Activated naive CD8-positive, alpha-beta T cell treated with anti-CD3 and anti-CD28 coated beads for 36 hours (primary cell): Measurements from ENCODE around the gene LBX2. TPM values are rescaled to one million over a fixed set of nuclear protein-coding genes. Genes with fewer than 3 reads are reported as not detected.

Experiments used
- DNase-seq: peaks from one replicate; pipeline ENCODE4 v3.0.0; 2021
- H3K27ac Mint-ChIP-seq: one replicate; pipeline ENCODE4 v1.8.0; 2022; ENCODE audit warnings: mild to moderate bottlenecking, moderate library complexity, mixed read lengths
- H3K27me3 Mint-ChIP-seq: one replicate; pipeline ENCODE4 v1.8.0; 2022; ENCODE audit warnings: mild to moderate bottlenecking, mixed read lengths
- H3K36me3 Mint-ChIP-seq: one replicate; pipeline ENCODE4 v1.8.0; 2021; ENCODE audit warnings: mild to moderate bottlenecking, mixed read lengths
- H3K4me1 Mint-ChIP-seq: one replicate; pipeline ENCODE4 v1.8.0; 2021; ENCODE audit warnings: mixed read lengths
- H3K4me3 Mint-ChIP-seq: one replicate; pipeline ENCODE4 v1.8.0; 2022; ENCODE audit warnings: mild to moderate bottlenecking, moderate library complexity, mixed read lengths
- H3K9me3 Mint-ChIP-seq: one replicate; pipeline ENCODE4 v1.8.0; 2022; ENCODE audit warnings: mixed read lengths
- total RNA-seq, 2 experiments: library from RNA; stranded (reverse); gene quantifications; one replicate each; pipeline ENCODE4 v1.2.3, GENCODE V29; 2021

Gene LBX2
- total RNA-seq, 2 experiments from 2014 or later: 0.18 TPM; not detected in 1

DNA sequence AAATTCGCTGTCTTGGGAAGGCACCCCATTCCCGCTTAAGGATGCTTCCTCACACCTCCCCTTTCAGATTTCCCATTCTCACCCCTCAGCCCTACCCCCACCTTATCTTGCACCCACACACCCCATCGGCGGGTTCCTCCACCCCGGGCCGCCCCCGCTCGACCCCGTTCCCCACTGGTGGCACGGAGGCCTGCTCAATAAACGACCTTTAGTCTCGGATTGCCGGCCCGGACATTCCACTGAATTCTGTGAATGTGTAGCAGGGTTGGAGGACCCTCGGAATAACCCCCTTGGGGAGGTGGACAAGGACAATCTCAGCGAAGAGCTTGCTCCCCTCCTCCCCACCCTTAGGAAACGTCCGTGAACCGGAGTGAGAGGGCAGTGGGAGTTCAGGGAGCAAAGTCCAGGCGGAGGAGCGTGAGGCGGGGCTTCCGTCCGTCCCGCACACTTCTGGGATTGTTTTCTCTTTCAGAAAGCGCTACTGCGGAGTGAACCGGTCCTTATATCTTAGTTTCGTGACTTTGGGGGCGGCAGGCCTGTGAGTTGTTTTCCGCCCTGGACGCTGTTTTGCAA is 2.8 kb upstream of the LBX2 start:
- peak overlapping the region; percentile 66 for H3K4me3 Mint-ChIP-seq
- no peak for DNase-seq
- no peaks in the 10 kb centered on the region for H3K9me3 Mint-ChIP-seq
- H3K27ac Mint-ChIP-seq: peak overlapping the region; percentile 30
- peaks cover 87% of the 10 kb centered on the region for H3K27me3 Mint-ChIP-seq
- peaks cover 26% of the 10 kb centered on the region for H3K36me3 Mint-ChIP-seq
- peaks cover 43% of the 10 kb centered on the region for H3K4me1 Mint-ChIP-seq

DNA sequence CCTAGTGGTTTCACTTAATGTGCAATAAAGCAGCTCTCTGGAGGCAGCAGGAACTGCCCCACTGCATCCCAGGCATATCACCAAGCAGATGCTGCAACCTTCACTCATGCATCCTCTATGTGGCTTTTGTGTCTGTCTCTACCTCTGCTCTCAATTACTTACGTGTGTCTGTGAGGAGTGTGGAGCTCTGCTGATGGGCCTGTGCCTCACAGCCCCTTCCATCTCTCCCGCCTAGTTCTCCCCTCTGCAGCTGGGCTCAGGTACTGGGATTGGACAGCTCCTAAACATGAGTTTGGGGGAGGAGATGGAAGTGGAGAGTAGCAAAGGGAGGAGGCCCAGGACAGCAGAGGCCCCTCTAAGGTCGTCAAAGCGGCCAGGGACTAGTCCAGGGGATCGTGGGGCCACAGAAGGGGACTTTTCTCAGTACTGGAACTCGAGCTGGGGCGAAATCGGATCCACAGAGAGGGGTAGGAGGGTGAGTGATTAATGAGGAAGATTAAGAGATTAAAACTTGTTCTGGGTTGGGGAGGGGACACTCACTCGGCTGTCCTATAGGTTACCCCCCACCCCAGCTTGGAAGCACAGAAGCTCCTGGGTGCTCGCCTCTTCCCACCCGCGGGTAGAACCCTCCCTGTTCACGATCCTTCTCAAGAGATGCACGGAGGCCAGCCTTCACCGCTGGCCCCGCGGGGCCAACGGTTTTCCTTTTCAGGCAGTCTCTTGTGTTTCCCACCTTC is 2.1 kb upstream of the LBX2 start:
- no peak overlapping the region for H3K4me3 Mint-ChIP-seq
- H3K4me1 Mint-ChIP-seq: peaks cover 37% of the 10 kb centered on the region
- no peak overlapping the region for H3K27ac Mint-ChIP-seq
- H3K27me3 Mint-ChIP-seq: peaks cover 81% of the 10 kb centered on the region
- H3K9me3 Mint-ChIP-seq: no peaks in the 10 kb centered on the region
- peaks cover 21% of the 10 kb centered on the region for H3K36me3 Mint-ChIP-seq
- no peak for DNase-seq

DNA sequence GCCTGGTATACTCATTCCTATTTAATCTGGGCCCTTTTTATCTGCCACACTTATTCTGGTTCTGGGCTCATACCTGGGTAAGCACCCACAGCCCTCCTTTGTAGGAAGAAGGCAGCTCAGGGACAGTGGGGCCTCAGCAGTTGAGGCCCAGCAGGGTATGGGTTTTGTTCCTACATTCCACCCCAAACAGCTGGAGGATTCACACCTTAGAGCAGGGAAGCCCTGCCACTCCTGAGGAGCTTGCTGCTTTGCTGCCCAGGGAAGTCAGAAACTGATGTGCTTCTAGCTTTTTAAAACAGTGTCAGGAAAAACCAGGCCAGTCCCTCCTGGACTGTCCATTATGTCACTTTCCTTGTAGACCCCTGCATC is 1.2 kb upstream of the LBX2 start:
- H3K4me1 Mint-ChIP-seq: peaks cover 33% of the 10 kb centered on the region

DNA sequence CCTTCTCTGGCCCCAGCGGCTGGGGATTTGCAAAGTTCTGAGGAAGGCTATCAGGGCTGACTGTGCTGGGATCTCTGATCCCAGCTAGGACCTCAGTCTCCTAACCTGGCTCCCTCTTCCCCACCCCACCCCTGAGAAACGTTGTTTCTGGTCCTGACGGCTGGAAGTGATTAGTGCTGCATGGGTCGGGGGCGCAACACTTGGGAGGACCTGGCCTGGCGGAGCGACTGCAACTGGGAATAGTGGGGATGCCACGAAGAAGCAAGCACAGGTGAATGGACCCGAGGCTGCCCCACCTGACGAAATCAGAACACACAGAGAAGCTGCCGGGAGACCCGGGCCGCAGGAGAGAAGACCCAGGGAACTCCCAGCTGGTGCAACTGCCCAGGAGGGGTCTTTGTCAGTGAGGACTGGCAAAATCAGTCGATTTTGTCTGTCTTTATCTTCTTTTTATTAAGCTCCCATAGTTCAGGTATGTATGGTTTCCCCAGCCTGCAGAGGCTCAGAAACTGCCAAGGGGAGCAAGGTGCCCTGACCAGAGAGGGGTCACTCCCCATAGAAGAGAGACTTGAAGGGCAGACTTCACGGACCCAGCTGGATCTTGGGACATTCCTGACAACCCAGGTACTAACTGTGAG is 656 bp upstream of the LBX2 start:
- no peak for DNase-seq
- Mint-ChIP-seq H3K9me3 (no peaks in the 10 kb centered on the region), H3K4me1 (peaks cover 32% of the 10 kb centered on the region), H3K27me3 (peaks cover 77% of the 10 kb centered on the region), H3K36me3 (peaks cover 11% of the 10 kb centered on the region), H3K27ac (no peak overlapping the region), H3K4me3 (peak overlapping the region; percentile 25)

More for the DNA sequence above, 1.2 kb upstream of the LBX2 start:
- H3K4me3 Mint-ChIP-seq: no peak overlapping the region
- peaks cover 80% of the 10 kb centered on the region for H3K27me3 Mint-ChIP-seq
- no peak for DNase-seq
- H3K36me3 Mint-ChIP-seq: peaks cover 16% of the 10 kb centered on the region
- H3K9me3 Mint-ChIP-seq: no peaks in the 10 kb centered on the region
- H3K27ac Mint-ChIP-seq: no peak overlapping the region

DNA sequence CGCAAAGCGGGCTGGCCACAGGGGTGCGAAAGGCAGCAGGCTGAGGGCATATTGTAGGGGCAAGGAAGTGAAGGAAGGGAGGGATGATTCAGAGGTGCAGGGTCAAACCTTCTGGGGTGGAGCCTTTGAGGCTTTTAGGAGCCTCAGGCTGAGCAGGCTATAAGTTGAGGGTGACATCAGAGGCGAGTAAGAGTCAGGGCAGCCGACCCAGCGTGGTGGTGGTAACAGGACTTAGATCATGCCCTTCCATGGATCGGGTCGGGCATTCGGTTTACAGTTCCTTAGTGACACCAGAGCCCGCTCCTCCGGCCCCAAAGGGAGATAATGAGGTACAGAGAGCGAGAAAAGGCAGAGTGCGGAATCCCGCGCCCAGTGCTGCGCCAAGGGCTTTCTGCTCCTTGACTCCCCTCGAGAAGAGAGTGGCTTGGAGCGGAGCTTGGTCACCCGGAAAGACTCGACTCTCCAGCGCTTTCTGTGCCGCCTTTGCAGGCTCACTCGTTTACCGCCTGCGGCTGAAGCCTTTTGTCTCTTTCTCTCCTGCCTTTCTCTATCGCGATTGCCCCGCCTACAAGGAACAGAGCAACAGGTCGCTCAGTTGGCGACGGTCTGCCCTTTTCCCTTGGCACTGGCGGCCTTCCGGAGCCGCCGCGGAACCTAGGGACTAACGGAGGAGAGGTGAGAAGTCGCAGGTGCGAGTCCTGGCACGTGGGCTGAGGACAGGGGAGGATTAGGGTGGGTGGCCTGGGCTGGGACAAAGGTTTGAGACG is 720 bp downstream of the LBX2 start:
- Mint-ChIP-seq H3K4me3 (peak overlapping the region; percentile 73), H3K27ac (peak overlapping the region; percentile 65), H3K27me3 (peaks cover 63% of the 10 kb centered on the region), H3K9me3 (no peaks in the 10 kb centered on the region), H3K36me3 (peaks cover 7% of the 10 kb centered on the region), H3K4me1 (peaks cover 32% of the 10 kb centered on the region)
- no peak for DNase-seq

DNA sequence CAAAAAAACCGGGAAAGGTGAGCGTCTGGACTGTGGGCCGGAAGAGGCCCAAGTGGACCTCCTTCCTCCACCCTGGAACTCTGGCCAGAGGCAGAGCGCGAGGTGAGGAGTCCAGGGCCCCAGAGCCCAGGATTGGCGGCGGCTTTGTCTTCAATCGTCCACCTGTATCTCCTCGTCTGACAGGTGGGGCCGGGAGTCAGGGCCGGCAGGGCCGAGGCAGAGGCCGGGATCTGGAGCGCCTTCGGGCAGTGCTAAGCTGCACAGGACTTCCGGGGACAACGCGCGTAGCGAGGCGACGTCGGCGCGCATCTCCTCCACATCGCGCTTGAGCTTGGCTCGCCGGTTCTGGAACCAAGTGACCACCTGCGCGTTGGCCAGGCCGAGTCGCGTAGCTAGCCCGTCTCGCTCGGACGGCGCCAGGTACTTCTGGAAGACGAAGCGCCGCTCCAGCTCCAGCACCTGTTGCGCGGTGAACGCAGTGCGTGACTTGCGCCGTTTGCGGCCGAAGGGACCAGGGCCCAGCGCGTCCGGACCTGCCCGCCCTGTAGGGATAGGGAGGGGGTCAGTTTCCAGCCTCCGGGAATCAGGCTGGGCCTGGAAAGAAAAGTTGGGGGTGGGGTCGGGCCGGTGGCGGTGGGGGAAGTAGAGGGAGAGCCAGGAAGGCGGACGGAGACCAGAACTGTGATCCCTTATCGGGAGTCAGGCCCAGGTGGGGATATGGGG is 1.5 kb downstream of the LBX2 start:
- peaks cover 10% of the 10 kb centered on the region for H3K36me3 Mint-ChIP-seq
- peak overlapping the region; percentile 73 for H3K4me3 Mint-ChIP-seq
- peaks cover 28% of the 10 kb centered on the region for H3K4me1 Mint-ChIP-seq
- no peak overlapping the region for H3K27ac Mint-ChIP-seq
- H3K9me3 Mint-ChIP-seq: no peaks in the 10 kb centered on the region
- H3K27me3 Mint-ChIP-seq: peaks cover 56% of the 10 kb centered on the region
- no peak for DNase-seq

DNA sequence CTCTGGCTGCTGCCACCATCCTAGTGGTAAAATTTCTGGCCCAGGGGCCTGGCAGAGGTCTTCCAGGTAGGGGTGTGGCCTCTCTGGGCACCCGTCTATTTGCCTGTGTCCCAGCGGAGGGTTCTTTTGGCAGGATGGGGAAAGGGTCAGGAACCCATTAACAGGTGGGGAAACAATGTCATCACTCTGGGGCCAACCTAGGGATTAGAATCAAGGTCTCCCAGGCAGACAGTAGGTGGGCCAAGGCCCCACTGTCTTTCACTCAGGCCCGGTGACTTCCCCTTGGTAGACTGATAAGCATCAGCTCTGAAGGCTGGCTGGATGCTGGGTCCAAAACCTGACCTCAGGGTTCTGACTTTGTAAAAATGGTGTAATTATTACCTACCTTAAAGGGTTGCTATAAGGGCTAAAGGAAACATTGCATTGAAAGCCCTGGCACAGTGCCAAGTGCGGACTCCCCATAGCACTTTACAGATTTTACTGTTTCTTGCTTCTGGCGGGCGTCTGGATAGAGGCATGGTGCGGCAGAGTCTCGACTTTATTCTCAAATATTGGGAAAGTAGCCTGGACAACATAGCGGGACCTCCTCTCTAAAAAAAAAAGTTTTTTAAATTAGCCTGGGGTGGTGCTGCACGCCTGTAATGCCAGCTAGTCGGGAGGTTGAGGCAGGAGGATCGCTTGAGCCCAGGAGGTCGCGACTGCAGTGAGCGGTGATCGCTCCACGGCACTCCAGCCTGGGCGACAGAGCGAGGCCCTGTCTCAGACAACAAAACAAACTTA is 2.2 kb downstream of the LBX2 start:
- Mint-ChIP-seq H3K27ac (no peak overlapping the region), H3K4me3 (peak overlapping the region; percentile 73), H3K27me3 (peaks cover 48% of the 10 kb centered on the region), H3K36me3 (peaks cover 11% of the 10 kb centered on the region), H3K9me3 (no peaks in the 10 kb centered on the region), H3K4me1 (peaks cover 23% of the 10 kb centered on the region)
- DNase-seq: no peak

DNA sequence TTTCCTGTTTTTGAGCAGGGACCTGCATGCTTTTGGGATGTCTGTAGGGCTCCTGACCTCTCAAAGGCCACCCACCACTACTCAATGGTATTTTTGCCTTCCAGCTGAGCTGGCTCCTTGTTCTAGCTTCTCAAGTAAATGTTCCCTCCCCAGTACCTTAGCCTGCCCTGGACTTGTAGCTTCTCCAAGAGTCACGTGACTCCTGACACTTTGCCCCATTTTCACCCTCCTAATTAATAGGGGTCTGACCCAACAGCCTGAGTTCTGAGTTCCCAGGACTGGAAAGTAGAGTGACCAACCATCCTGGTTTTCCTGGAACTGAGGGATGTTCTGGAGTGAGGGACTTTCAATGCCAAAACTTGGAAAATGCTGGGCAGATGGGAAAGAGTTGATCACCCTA is 4.0 kb downstream of the LBX2 start:
- Mint-ChIP-seq H3K27ac (no peak overlapping the region), H3K4me1 (peaks cover 19% of the 10 kb centered on the region), H3K4me3 (no peak overlapping the region), H3K36me3 (peaks cover 12% of the 10 kb centered on the region), H3K9me3 (no peaks in the 10 kb centered on the region), H3K27me3 (peaks cover 31% of the 10 kb centered on the region)
- DNase-seq: no peak

DNA sequence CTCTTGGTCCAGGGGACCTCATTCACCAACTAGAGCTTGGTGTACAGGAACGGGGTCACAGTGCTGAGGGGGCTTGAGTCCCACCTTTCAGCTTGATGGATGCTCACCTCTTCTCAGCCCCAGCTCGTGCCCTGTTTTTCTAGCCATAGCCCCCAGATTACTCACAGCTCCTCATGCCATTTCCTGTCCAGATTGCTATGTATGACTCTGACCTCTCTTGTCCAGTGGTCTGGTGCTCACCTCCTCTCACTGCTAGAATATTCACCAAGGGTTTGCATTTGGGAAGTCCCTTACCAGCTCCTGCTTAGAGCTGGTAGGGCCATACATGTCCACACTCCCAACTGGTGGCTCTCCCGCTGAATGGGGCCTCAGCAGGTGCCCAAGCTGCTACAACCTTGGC is 5.9 kb downstream of the LBX2 start:
- peak overlapping the region; percentile 4 for H3K27ac Mint-ChIP-seq
- no peak overlapping the region for H3K4me3 Mint-ChIP-seq
- peaks cover 13% of the 10 kb centered on the region for H3K27me3 Mint-ChIP-seq
- peaks cover 10% of the 10 kb centered on the region for H3K4me1 Mint-ChIP-seq
- peaks cover 12% of the 10 kb centered on the region for H3K36me3 Mint-ChIP-seq
- DNase-seq: no peak
- H3K9me3 Mint-ChIP-seq: no peaks in the 10 kb centered on the region

DNA sequence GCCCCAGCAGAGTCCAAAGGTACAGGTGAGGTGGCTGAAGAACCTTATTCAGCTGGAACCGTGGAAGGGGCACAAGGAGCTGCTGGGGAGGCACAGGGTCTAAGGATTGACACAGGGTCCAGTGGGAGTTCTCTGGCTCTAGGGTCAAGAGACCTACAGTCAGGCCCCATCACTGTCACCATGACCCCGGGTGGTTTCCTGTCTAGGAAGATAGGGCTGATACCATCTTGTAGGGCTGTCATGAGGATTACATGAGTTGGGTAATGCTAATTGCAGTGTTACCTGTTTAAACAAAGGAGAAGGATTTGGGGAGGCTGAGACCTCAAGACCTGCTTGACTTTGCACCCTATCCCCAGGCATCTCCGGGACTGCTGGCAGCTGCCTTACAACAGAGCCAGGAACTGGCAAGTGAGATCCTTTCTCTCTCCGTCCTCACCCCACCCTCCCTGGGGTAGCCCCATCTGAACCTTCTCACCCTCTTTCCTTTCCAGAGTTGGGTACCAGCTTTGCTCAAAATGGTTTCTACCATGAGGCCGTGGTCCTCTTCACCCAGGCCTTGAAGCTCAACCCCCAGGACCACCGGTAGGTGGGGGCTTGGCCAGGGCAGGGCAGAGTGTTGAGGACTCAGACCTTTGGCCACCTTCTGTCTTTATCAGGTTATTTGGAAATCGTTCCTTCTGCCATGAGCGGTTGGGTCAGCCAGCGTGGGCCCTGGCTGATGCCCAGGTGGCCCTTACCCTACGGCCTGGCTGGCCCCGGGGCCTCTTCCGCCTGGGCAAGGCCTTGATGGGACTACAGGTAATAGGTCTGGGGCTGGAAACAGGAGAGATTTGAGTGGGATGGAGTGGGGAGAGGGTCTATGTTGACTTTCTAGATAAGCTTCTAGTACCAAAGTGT is 7.5 kb downstream of the LBX2 start:
- Mint-ChIP-seq H3K36me3 (peaks cover 12% of the 10 kb centered on the region), H3K4me3 (no peak overlapping the region), H3K27me3 (no peaks in the 10 kb centered on the region)

DNA sequence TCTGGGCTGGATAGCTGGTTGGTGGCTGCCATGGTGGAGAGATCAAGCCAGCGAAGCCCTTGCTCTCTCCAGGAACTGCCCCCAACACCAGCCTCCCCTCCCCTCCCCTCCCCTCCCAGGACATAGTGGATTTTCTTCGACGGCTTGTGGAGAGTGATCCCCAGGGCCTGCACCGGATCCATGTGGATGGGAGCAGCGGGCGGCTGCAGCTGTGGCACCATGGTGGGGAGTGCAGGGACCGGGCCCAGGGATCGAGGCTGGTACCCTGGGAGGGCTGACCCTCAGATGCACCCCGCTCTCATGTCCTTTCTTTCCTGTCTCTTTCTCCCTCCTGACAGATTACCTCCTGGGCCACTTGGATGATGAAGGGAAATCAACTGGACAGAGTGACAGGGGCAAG is 9.5 kb downstream of the LBX2 start:
- Mint-ChIP-seq H3K27me3 (no peaks in the 10 kb centered on the region), H3K9me3 (no peaks in the 10 kb centered on the region), H3K4me1 (no peaks in the 10 kb centered on the region), H3K4me3 (no peak overlapping the region), H3K36me3 (peaks cover 16% of the 10 kb centered on the region), H3K27ac (no peak overlapping the region)
- no peak for DNase-seq

More for the DNA sequence above, 7.5 kb downstream of the LBX2 start:
- no peaks in the 10 kb centered on the region for H3K4me1 Mint-ChIP-seq
- no peak for DNase-seq
- no peaks in the 10 kb centered on the region for H3K9me3 Mint-ChIP-seq
- no peak overlapping the region for H3K27ac Mint-ChIP-seq

DNA sequence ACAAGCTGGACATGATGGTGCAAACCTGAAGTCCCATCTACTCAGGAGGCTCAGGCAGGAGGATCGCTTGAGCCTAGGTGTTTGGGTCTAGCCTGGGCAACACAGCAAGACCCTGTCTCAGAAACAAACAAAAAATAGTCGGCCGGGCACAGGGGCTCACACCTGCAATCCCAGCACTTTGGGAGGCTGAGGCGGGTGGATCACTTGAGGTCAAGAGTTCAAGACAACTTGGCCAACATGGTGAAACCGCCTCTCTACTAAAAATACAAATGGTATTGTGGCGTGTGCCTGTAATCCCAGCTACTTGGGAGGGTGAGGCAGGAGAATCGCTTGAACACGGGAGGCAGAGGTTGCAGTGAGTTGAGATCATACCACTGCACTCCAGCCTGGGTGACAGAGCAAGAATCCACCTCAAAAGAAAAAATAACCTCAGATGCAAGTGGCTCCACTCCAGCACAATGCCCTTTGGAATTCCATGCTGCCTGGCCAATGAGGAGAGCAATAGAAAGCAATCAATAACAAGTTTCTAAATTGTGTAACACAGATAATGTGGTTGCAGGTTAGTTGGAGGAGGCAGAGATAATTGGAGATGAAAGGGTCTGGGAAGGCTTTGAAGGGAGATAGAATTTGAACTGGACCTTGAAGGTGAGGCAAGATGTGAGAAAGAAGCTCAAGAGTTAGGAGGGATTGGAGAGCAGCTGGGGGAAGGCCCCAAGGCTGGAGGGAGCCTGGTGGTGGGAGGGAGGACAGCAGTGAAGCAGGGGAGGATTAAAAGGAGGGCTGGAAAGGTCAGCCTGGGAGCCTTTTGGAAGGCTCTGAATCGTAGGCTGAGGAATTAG is 10.5 kb downstream of the LBX2 start:
- no peak overlapping the region for H3K27ac Mint-ChIP-seq
- H3K4me3 Mint-ChIP-seq: no peak overlapping the region
- peaks cover 4% of the 10 kb centered on the region for H3K4me1 Mint-ChIP-seq
- DNase-seq: no peak
- H3K27me3 Mint-ChIP-seq: no peaks in the 10 kb centered on the region
- peaks cover 11% of the 10 kb centered on the region for H3K36me3 Mint-ChIP-seq
- no peaks in the 10 kb centered on the region for H3K9me3 Mint-ChIP-seq

DNA sequence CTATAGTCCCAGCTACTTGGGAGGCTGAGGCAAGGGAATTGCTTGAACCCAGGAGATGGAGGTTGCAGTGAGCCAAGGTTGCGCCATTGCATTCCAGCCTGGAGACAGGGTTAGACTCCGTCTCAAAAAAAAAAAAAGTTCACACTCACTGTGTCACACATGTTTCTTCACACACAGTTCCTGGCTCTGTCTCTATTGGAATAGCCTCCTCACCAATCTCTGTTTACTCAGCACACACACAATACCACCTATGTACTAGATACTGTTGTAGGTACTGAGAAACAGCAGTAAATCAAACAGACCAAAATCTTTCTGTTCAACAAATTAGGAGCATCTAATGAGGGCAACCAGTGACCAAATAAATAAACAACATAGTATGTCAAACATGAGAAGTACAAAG is 13.3 kb downstream of the LBX2 start:
- peaks cover 11% of the 10 kb centered on the region for H3K36me3 Mint-ChIP-seq

More for the DNA sequence above, 13.3 kb downstream of the LBX2 start:
- Mint-ChIP-seq H3K4me3 (no peak overlapping the region), H3K9me3 (no peaks in the 10 kb centered on the region), H3K4me1 (peaks cover 14% of the 10 kb centered on the region), H3K27me3 (no peaks in the 10 kb centered on the region), H3K27ac (no peak overlapping the region)
- DNase-seq: no peak
